Astrocyte (in vitro differentiated cells and primary cell): ENCODE data around the gene PNPLA6. TPM values are rescaled to one million over a fixed set of nuclear protein-coding genes. Genes with fewer than 3 reads are reported as not detected.

Experiments
- DNase-seq: peaks from one replicate; pipeline ENCODE4 v3.0.0-alpha.2; 2010; ENCODE audit warnings: low read depth
- FAIRE-seq: peaks from 2 replicates; lab custom pipeline; 2011; peaks lifted over from hg19 to GRCh38; lab: Jason Lieb, UNC
- H2AFZ ChIP-seq: 2 replicates; pipeline ENCODE4 v1.6.0; 2012; ENCODE audit warnings: low read depth, low read length, inconsistent platforms
- H3K27ac ChIP-seq: 2 replicates; pipeline ENCODE4 v1.5.1; 2011; ENCODE audit warnings: low read depth, low read length, inconsistent platforms
- H3K27me3 ChIP-seq: 2 replicates; pipeline ENCODE4 v1.6.0; 2011; ENCODE audit warnings: low read length, inconsistent platforms; ENCODE audit not compliant: insufficient read depth
- H3K36me3 ChIP-seq: 2 replicates; pipeline ENCODE4 v1.5.1; 2011; ENCODE audit warnings: low read length, inconsistent platforms; ENCODE audit not compliant: insufficient read depth
- H3K4me1 ChIP-seq: 2 replicates; pipeline ENCODE4 v1.5.1; 2011; ENCODE audit warnings: low read length, inconsistent platforms; ENCODE audit not compliant: insufficient read depth
- H3K4me2 ChIP-seq: 2 replicates; pipeline ENCODE4 v1.6.0; 2012; ENCODE audit warnings: low read length, inconsistent platforms
- H3K4me3 ChIP-seq: 2 replicates; pipeline ENCODE4 v1.5.1; 2011; ENCODE audit warnings: low read depth, mild to moderate bottlenecking, low read length, inconsistent platforms; ENCODE audit not compliant: insufficient read depth
- H3K79me2 ChIP-seq: 2 replicates; pipeline ENCODE4 v1.6.0; 2012; ENCODE audit warnings: mild to moderate bottlenecking, low read length, inconsistent platforms; ENCODE audit not compliant: insufficient read depth
- H3K9ac ChIP-seq: 2 replicates; pipeline ENCODE4 v1.6.0; 2012; ENCODE audit warnings: mild to moderate bottlenecking, low read length, inconsistent platforms
- H3K9me3 ChIP-seq: 2 replicates; pipeline ENCODE4 v1.5.1; 2012; ENCODE audit warnings: low read depth, mild to moderate bottlenecking, low read length, inconsistent platforms; ENCODE audit not compliant: insufficient read depth
- H4K20me1 ChIP-seq: 2 replicates; pipeline ENCODE4 v1.6.0; 2012; ENCODE audit warnings: low read length, inconsistent platforms; ENCODE audit not compliant: insufficient read depth
- H3K27ac Mint-ChIP-seq: one replicate; pipeline ENCODE4 v1.8.0; 2021; ENCODE audit warnings: mild to moderate bottlenecking, mixed read lengths; ENCODE audit not compliant: unreplicated experiment
- H3K27me3 Mint-ChIP-seq: one replicate; pipeline ENCODE4 v1.8.0; 2021; ENCODE audit warnings: low read depth, mixed read lengths; ENCODE audit not compliant: unreplicated experiment
- H3K36me3 Mint-ChIP-seq: one replicate; pipeline ENCODE4 v1.8.0; 2021; ENCODE audit warnings: low read depth, mixed read lengths; ENCODE audit not compliant: unreplicated experiment
- H3K4me1 Mint-ChIP-seq: one replicate; pipeline ENCODE4 v1.8.0; 2021; ENCODE audit warnings: low read depth, mixed read lengths; ENCODE audit not compliant: unreplicated experiment
- H3K4me3 Mint-ChIP-seq: one replicate; pipeline ENCODE4 v1.8.0; 2021; ENCODE audit warnings: mild to moderate bottlenecking, moderate library complexity, mixed read lengths; ENCODE audit not compliant: unreplicated experiment
- H3K9me3 Mint-ChIP-seq: one replicate; pipeline ENCODE4 v1.8.0; 2021; ENCODE audit warnings: mild to moderate bottlenecking, mixed read lengths; ENCODE audit not compliant: unreplicated experiment
- CTCF ChIP-seq: IDR thresholded peaks from 2 replicates; pipeline ENCODE4 v1.5.1; 2011; ENCODE audit warnings: low read depth, mild to moderate bottlenecking, inconsistent platforms, low read length, moderate library complexity; ENCODE audit not compliant: insufficient read depth
- EZH2 ChIP-seq: IDR thresholded peaks from 2 replicates; pipeline ENCODE4 v1.6.1; 2012; ENCODE audit warnings: mild to moderate bottlenecking, low read length, inconsistent platforms; ENCODE audit not compliant: insufficient read depth
- total RNA-seq: library from RNA; stranded (reverse); gene quantifications from 2 replicates; pipeline ENCODE4 v1.2.1, GENCODE V29; 2021

PNPLA6 gene
- total RNA-seq, 1 donor from 2014 or later = 90.2 TPM

- no peak overlapping the region for H3K9ac ChIP-seq
- H2AFZ ChIP-seq = peak overlapping the region; percentile 75
- no peak for FAIRE-seq
These were observed 34.6 kb upstream of the PNPLA6 start for GRCh38 chr19:7500811-7501450.

GRCh38 chr19:7502552-7502951 is 33.0 kb upstream of the PNPLA6 start:
- no peak overlapping the region for H3K27ac Mint-ChIP-seq
- Histone ChIP-seq H3K4me1 (no peaks in the 10 kb centered on the region), H3K27ac (no peak overlapping the region), H4K20me1 (no peaks in the 10 kb centered on the region), H3K27me3 (peaks cover 3% of the 10 kb centered on the region), H2AFZ (no peak overlapping the region), H3K4me2 (no peak overlapping the region), H3K36me3 (no peaks in the 10 kb centered on the region), H3K9me3 (no peaks in the 10 kb centered on the region), H3K4me3 (no peak overlapping the region), H3K79me2 (no peaks in the 10 kb centered on the region), H3K9ac (no peak overlapping the region)
- no peaks in the 10 kb centered on the region for H3K36me3 Mint-ChIP-seq
- no peaks in the 10 kb centered on the region for H3K9me3 Mint-ChIP-seq
- H3K4me3 Mint-ChIP-seq = no peak overlapping the region
- peaks cover 47% of the 10 kb centered on the region for H3K27me3 Mint-ChIP-seq
- DNase-seq (no peak), FAIRE-seq (no peak)
- no peak for TF ChIP-seq EZH2
- no peaks in the 10 kb centered on the region for H3K4me1 Mint-ChIP-seq

More at GRCh38 chr19:7500811-7501450, 34.6 kb upstream of the PNPLA6 start:
- Histone ChIP-seq H3K27ac (no peak overlapping the region), H4K20me1 (no peaks in the 10 kb centered on the region), H3K9me3 (no peaks in the 10 kb centered on the region), H3K4me2 (peak overlapping the region; percentile 84), H3K36me3 (no peaks in the 10 kb centered on the region), H3K4me3 (peak overlapping the region; percentile 46), H3K79me2 (no peaks in the 10 kb centered on the region), H3K27me3 (peaks cover 3% of the 10 kb centered on the region), H3K4me1 (no peaks in the 10 kb centered on the region)
- H3K36me3 Mint-ChIP-seq = no peaks in the 10 kb centered on the region
- TF ChIP-seq EZH2 (peak; percentile 51), CTCF (no peak)
- H3K4me3 Mint-ChIP-seq = peak overlapping the region; percentile 73
- no peaks in the 10 kb centered on the region for H3K4me1 Mint-ChIP-seq
- H3K27me3 Mint-ChIP-seq = peaks cover 56% of the 10 kb centered on the region
- DNase-seq = peak; percentile 61
- no peaks in the 10 kb centered on the region for H3K9me3 Mint-ChIP-seq
- H3K27ac Mint-ChIP-seq = no peak overlapping the region

- FAIRE-seq = no peak
- no peak overlapping the region for H3K27ac Mint-ChIP-seq
- Histone ChIP-seq H4K20me1 (no peaks in the 10 kb centered on the region), H3K9ac (no peak overlapping the region), H3K9me3 (no peaks in the 10 kb centered on the region), H3K27ac (no peak overlapping the region), H3K4me1 (no peaks in the 10 kb centered on the region), H3K4me2 (no peak overlapping the region), H2AFZ (no peak overlapping the region), H3K79me2 (no peaks in the 10 kb centered on the region), H3K27me3 (peaks cover 3% of the 10 kb centered on the region), H3K36me3 (no peaks in the 10 kb centered on the region), H3K4me3 (no peak overlapping the region)
- H3K9me3 Mint-ChIP-seq = peaks cover 1% of the 10 kb centered on the region
- no peak for DNase-seq
- TF ChIP-seq CTCF (no peak), EZH2 (no peak)
- H3K4me1 Mint-ChIP-seq = no peaks in the 10 kb centered on the region
- H3K36me3 Mint-ChIP-seq = no peaks in the 10 kb centered on the region
- peaks cover 40% of the 10 kb centered on the region for H3K27me3 Mint-ChIP-seq
- H3K4me3 Mint-ChIP-seq = no peak overlapping the region
These were observed 30.8 kb upstream of the PNPLA6 start for GRCh38 chr19:7504684-7505083.
